GM21529 (cell line): Measurements from ENCODE around the gene PHYKPL.
A peak's percentile ranks its signal among the peaks of the same experiment; 100 is the strongest.

Experiments
- ATAC-seq: cut with Tn5 transposase; IDR thresholded peaks from one replicate; pipeline ENCODE4 v1.9.1; 2021; ENCODE audit not compliant: unreplicated experiment

Gene PHYKPL

GRCh38 chr5:178232124-178232919, at the start of gene PHYKPL:
Gene PHYKPL, minus strand, starts transcription at chr5:178232802. Its CDS starts 252 bp downstream, at chr5:178232550.
- peak; percentile 66 for ATAC-seq

GRCh38 chr5:178282391-178282790, 49.8 kb upstream of the PHYKPL start:
- ATAC-seq = no peak

GRCh38 chr5:178281331-178281730, 48.7 kb upstream of the PHYKPL start:
- no peak for ATAC-seq

- ATAC-seq = no peak
Observed at GRCh38 chr5:178280631-178281030, 48.0 kb upstream of the PHYKPL start.

- no peak for ATAC-seq
Observed at GRCh38 chr5:178279723-178280438, 47.3 kb upstream of the PHYKPL start.

- no peak for ATAC-seq
Observed at GRCh38 chr5:178279026-178279722, 46.6 kb upstream of the PHYKPL start.

- no peak for ATAC-seq
Observed at GRCh38 chr5:178278358-178279023, 45.9 kb upstream of the PHYKPL start.

GRCh38 chr5:178277866-178278265, 45.3 kb upstream of the PHYKPL start:
- ATAC-seq = no peak

- no peak for ATAC-seq
Observed at GRCh38 chr5:178277346-178277745, 44.7 kb upstream of the PHYKPL start.

- no peak for ATAC-seq
Observed at GRCh38 chr5:178274781-178275537, 42.4 kb upstream of the PHYKPL start.

GRCh38 chr5:178273665-178274541, 41.3 kb upstream of the PHYKPL start:
- no peak for ATAC-seq

GRCh38 chr5:178273041-178273440, 40.4 kb upstream of the PHYKPL start:
- no peak for ATAC-seq

GRCh38 chr5:178272591-178272990, 40.0 kb upstream of the PHYKPL start:
- no peak for ATAC-seq

- ATAC-seq = no peak
Observed at GRCh38 chr5:178271726-178272479, 39.3 kb upstream of the PHYKPL start.

GRCh38 chr5:178271231-178271630, 38.6 kb upstream of the PHYKPL start:
- ATAC-seq = no peak

GRCh38 chr5:178269499-178269898, 36.9 kb upstream of the PHYKPL start:
- no peak for ATAC-seq

- ATAC-seq = no peak
Observed at GRCh38 chr5:178267876-178268275, 35.3 kb upstream of the PHYKPL start.

- no peak for ATAC-seq
Observed at GRCh38 chr5:178267245-178267644, 34.6 kb upstream of the PHYKPL start.

- no peak for ATAC-seq
Observed at GRCh38 chr5:178266581-178266980, 34.0 kb upstream of the PHYKPL start.
